Measurements from ENCODE around the gene DDIT4. TPM values are rescaled to one million over a fixed set of nuclear protein-coding genes. Genes with fewer than 3 reads are reported as not detected.
"Not testable (repeated sequence)": the region's sequence is repeated elsewhere in the genome, so short reads cannot be mapped to it uniquely, and the experiment has no call there.

Gene DDIT4
- total and polyA plus RNA-seq, 2 of the 4 experiments (the other 2 are of a cell fraction), result 59.6 to 108 TPM

GRCh38 chr10:72273410-72274212 is at the start of gene DDIT4 (continued):
- TF ChIP-seq MAFK (IDR thresholded peaks at IDR 0.05; ENCODE audit: low read depth, low read length) (no peak), CHD1 (IDR thresholded peaks at IDR 0.05; ENCODE audit: low read depth, low read length) (no peak), USF2 (IDR thresholded peaks at IDR 0.05; ENCODE audit: low read depth, low read length) (peak; percentile 68), BHLHE40 (IDR thresholded peaks at IDR 0.05; ENCODE audit: low read depth, low read length) (peak; percentile 91), RCOR1 (IDR thresholded peaks at IDR 0.05; ENCODE audit: insufficient replicate concordance, low read length) (no peak)

- H3K9me1 ChIP-seq (ENCODE audit: insufficient read depth, low read length); POLR2A ChIA-PET (ENCODE audit: unreplicated experiment): not testable (repeated sequence)
Measured at GRCh38 chr10:72224191-72224590, 49.5 kb upstream of the DDIT4 start.

More at GRCh38 chr10:72224191-72224590, 49.5 kb upstream of the DDIT4 start:
- H2BK120ac ChIP-seq (ENCODE audit: low read depth, low read length); DNase-seq; H3K18ac ChIP-seq (ENCODE audit: low read depth, low read length); H3K9ac ChIP-seq (ENCODE audit: low read depth, low read length); H3K4me3 ChIP-seq (ENCODE audit: insufficient read depth, low read depth, low read length); H3K27me3 ChIP-seq (ENCODE audit: control insufficient read depth, insufficient read depth, low read length); H3K4me1 ChIP-seq (ENCODE audit: control insufficient read depth, insufficient read depth, low read length); ATAC-seq (ENCODE audit: low read depth); H3K4ac ChIP-seq (ENCODE audit: low read depth, low read length); H2BK20ac ChIP-seq (ENCODE audit: low read depth, low read length); H3K27ac ChIP-seq (ENCODE audit: insufficient read depth, low read length); H2AK5ac ChIP-seq (ENCODE audit: low read depth, low read length); in situ Hi-C loops (cut with MboI; ENCODE audit: low sequenced_read_pairs); H2BK15ac ChIP-seq (ENCODE audit: low read depth, low read length); H2BK5ac ChIP-seq (ENCODE audit: low read depth, low read length, poor library complexity, severe bottlenecking); H4K8ac ChIP-seq (ENCODE audit: low read depth in 2 of 2, low read length in 2 of 2); H2AFZ ChIP-seq (replicated peaks; ENCODE audit: low read length, poor library complexity); H3K23ac ChIP-seq (ENCODE audit: low read depth, low read length); intact Hi-C loops (cut with micrococcal nuclease); H4K20me1 ChIP-seq (ENCODE audit: insufficient read depth, low read length); H3K36me3 ChIP-seq (ENCODE audit: control insufficient read depth, insufficient read depth, low read length); H3K56ac ChIP-seq (ENCODE audit: extremely low read depth, insufficient read depth, low read length); H4K5ac ChIP-seq (ENCODE audit: low read depth, low read length); H3K9me3 ChIP-seq (ENCODE audit: control insufficient read depth, insufficient read depth, low read length); H2AK9ac ChIP-seq (replicated peaks; ENCODE audit: low read depth, low read length, poor library complexity); BruUV-seq (replicated peaks); H3K14ac ChIP-seq (replicated peaks; ENCODE audit: low read depth, low read length); dilution Hi-C loops (cut with HindIII; ENCODE audit: low sequenced_read_pairs, unreplicated experiment); H3K4me2 ChIP-seq (ENCODE audit: low read depth, low read length); H4K91ac ChIP-seq (ENCODE audit: insufficient read depth, low read depth, low read length): not testable (repeated sequence)
- H3K79me1 ChIP-seq (ENCODE audit: low read depth in 1 of 2, low read length in 2 of 2), result peaks cover 9 to 18% of the 10 kb centered on the region in 2 experiments
- WGBS, 2 experiments (ENCODE audit: extremely low coverage in 2 of 2, insufficient read length in 1 of 2), result 89% methylated on average over 3 of the region's 6 CpGs; no CpG with 5 or more reads in 1 of the 2 experiments
- CTCF ChIA-PET, result interaction anchor here (0.8 to 1.3 kb wide), 3 partner anchors 98 to 176 kb away, joined by 3 to 4 read pairs (median 3); no protein-coding TSS in a partner anchor
